Panc1 (cell line): ENCODE measurements around the gene ATP7B.

Experiments used
- POLR2AphosphoS5 ChIP-seq: IDR thresholded peaks from 2 replicates; pipeline ENCODE4 v1.6.1; 2012; ENCODE audit warnings: mild to moderate bottlenecking, low read depth, low read length, moderate library complexity
- TCF7L2 ChIP-seq: IDR thresholded peaks from 2 replicates; pipeline ENCODE4 v1.6.1; 2011; ENCODE audit warnings: mild to moderate bottlenecking, low read depth, low read length, inconsistent platforms
- TF ChIP-seq, protein P1 (sequence below): fragments of 450-650 bp; IDR thresholded peaks from 2 replicates; pipeline ENCODE4 v1.5.1; 2017; ENCODE audit warnings: mild to moderate bottlenecking
- TF ChIP-seq, protein P2 (sequence below), 2 experiments: IDR thresholded peaks; 2 replicates each; pipeline ENCODE4 v1.6.1; 2011 to 2012; ENCODE audit warnings: low read depth in 2 of 2, control low read depth in 1 of 2, low read length in 1 of 2, mild to moderate bottlenecking in 1 of 2, moderate library complexity in 1 of 2; ENCODE audit not compliant: insufficient read depth in 1 of 2

GRCh38 chr13:52048516-52048915 is 37.3 kb upstream of the ATP7B start:
- TF ChIP-seq, protein P1, sequence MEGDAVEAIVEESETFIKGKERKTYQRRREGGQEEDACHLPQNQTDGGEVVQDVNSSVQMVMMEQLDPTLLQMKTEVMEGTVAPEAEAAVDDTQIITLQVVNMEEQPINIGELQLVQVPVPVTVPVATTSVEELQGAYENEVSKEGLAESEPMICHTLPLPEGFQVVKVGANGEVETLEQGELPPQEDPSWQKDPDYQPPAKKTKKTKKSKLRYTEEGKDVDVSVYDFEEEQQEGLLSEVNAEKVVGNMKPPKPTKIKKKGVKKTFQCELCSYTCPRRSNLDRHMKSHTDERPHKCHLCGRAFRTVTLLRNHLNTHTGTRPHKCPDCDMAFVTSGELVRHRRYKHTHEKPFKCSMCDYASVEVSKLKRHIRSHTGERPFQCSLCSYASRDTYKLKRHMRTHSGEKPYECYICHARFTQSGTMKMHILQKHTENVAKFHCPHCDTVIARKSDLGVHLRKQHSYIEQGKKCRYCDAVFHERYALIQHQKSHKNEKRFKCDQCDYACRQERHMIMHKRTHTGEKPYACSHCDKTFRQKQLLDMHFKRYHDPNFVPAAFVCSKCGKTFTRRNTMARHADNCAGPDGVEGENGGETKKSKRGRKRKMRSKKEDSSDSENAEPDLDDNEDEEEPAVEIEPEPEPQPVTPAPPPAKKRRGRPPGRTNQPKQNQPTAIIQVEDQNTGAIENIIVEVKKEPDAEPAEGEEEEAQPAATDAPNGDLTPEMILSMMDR, result no peak
- TF ChIP-seq POLR2AphosphoS5 (no peak), TCF7L2 (no peak)
- TF ChIP-seq, protein P2, sequence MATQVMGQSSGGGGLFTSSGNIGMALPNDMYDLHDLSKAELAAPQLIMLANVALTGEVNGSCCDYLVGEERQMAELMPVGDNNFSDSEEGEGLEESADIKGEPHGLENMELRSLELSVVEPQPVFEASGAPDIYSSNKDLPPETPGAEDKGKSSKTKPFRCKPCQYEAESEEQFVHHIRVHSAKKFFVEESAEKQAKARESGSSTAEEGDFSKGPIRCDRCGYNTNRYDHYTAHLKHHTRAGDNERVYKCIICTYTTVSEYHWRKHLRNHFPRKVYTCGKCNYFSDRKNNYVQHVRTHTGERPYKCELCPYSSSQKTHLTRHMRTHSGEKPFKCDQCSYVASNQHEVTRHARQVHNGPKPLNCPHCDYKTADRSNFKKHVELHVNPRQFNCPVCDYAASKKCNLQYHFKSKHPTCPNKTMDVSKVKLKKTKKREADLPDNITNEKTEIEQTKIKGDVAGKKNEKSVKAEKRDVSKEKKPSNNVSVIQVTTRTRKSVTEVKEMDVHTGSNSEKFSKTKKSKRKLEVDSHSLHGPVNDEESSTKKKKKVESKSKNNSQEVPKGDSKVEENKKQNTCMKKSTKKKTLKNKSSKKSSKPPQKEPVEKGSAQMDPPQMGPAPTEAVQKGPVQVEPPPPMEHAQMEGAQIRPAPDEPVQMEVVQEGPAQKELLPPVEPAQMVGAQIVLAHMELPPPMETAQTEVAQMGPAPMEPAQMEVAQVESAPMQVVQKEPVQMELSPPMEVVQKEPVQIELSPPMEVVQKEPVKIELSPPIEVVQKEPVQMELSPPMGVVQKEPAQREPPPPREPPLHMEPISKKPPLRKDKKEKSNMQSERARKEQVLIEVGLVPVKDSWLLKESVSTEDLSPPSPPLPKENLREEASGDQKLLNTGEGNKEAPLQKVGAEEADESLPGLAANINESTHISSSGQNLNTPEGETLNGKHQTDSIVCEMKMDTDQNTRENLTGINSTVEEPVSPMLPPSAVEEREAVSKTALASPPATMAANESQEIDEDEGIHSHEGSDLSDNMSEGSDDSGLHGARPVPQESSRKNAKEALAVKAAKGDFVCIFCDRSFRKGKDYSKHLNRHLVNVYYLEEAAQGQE (IDR thresholded peaks at IDR 0.05; ENCODE audit: insufficient read depth in 1 of 2, low read depth in 2 of 2, low read length in 1 of 2), result no peak
